ENCODE results near the gene NUCB2.
"Not testable (repeated sequence)": the region's sequence is repeated elsewhere in the genome, so short reads cannot be mapped to it uniquely, and the experiment has no call there.

Gene NUCB2

GRCh38 chr11:17258670-17259069 lies 17.9 kb upstream of the NUCB2 start:
- DNase-seq (ENCODE audit: low read depth) = no peak
- no peak for TF ChIP-seq CTCF (IDR thresholded peaks at IDR 0.05; ENCODE audit: control insufficient read depth, insufficient read depth, low read depth, low read length, missing control alignments)
- H3K4me3 ChIP-seq (ENCODE audit: control insufficient read depth, low read depth, low read length) = no peak overlapping the region

- no peak for TF ChIP-seq CTCF (IDR thresholded peaks at IDR 0.05; ENCODE audit: control insufficient read depth, insufficient read depth, low read depth, low read length, missing control alignments)
These were observed 17.0 kb upstream of the NUCB2 start for GRCh38 chr11:17259519-17259918.

DNA sequence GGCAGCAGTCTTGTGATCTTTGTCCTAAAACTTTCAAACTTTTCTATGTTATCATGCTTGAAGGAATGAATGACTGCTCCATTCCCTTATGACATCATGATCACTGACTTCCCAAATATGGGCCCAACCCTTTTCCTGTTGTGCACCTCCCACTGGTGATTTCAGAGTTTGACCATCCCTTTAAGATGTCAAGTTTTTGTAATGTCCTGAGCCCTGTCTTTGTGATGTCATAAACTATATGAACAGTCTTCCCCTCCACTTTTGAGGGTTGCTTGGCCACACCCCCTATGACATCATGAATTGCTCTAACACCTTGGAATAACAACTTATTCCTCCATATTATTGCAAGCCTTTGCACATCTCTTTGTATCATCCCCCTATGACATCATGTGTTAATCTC lies 16.5 kb upstream of the NUCB2 start:
- no peak overlapping the region for H3K4me3 ChIP-seq (ENCODE audit: control insufficient read depth, low read depth, low read length)
- DNase-seq (ENCODE audit: low read depth) = no peak
- TF ChIP-seq CTCF (IDR thresholded peaks at IDR 0.05; ENCODE audit: control insufficient read depth, insufficient read depth, low read depth, low read length, missing control alignments) = no peak

More at GRCh38 chr11:17259519-17259918, 17.0 kb upstream of the NUCB2 start:
- H3K4me3 ChIP-seq (ENCODE audit: control insufficient read depth, low read depth, low read length) = no peak overlapping the region
- DNase-seq (ENCODE audit: low read depth) = no peak

- no peak for DNase-seq (ENCODE audit: low read depth)
- no peak overlapping the region for H3K4me3 ChIP-seq (ENCODE audit: control insufficient read depth, low read depth, low read length)
- TF ChIP-seq CTCF (IDR thresholded peaks at IDR 0.05; ENCODE audit: control insufficient read depth, insufficient read depth, low read depth, low read length, missing control alignments) = no peak
These were observed 12.8 kb upstream of the NUCB2 start for GRCh38 chr11:17263769-17264168.

DNA sequence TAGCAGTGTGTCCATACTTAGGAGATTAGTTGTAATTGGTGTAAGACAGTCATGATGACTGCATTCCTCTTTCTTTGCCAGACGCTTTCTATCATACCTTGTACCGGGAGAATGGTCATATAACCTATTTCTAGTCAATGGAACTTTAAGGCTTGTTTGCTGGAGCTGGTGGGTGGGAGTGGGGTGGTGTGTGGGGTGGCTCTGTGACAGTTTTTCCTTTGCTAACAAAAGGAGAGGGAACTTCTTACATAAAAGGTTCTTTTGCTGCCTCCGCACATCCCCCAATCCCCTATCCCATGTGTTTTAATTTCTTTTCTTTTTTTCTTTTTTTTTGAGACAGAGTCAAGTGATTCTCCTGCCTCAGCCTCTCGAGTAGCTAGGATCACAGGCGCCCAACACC lies 9.8 kb upstream of the NUCB2 start:
- TF ChIP-seq CTCF (IDR thresholded peaks at IDR 0.05; ENCODE audit: control insufficient read depth, insufficient read depth, low read depth, low read length, missing control alignments) = no peak
- no peak for DNase-seq (ENCODE audit: low read depth)
- H3K4me3 ChIP-seq (ENCODE audit: control insufficient read depth, low read depth, low read length) = no peak overlapping the region

DNA sequence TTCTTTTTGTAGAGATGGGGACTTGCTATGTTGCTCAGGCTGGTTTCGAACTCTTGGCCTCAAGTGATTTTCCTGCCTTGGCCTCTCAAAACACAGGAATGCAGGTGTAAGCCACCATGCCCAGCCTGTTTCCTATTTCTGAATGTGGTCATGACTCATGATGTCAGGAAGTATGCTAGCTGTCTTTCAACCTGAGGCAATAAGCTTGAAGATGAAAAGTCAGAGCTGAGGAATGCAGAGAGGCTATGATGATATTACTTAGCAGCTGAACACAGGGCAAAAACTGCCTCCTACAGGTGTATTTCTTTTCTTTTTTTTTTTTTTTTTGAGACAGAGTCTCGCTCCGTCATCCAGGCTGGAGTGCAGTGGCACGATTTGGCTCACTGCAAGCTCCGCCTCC lies 9.0 kb upstream of the NUCB2 start:
- DNase-seq (ENCODE audit: low read depth) = no peak
- TF ChIP-seq CTCF (IDR thresholded peaks at IDR 0.05; ENCODE audit: control insufficient read depth, insufficient read depth, low read depth, low read length, missing control alignments) = no peak
- H3K4me3 ChIP-seq (ENCODE audit: control insufficient read depth, low read depth, low read length) = no peak overlapping the region

GRCh38 chr11:17268500-17268899 lies 8.0 kb upstream of the NUCB2 start:
- not testable (repeated sequence) for H3K4me3 ChIP-seq (ENCODE audit: control insufficient read depth, low read depth, low read length); DNase-seq (ENCODE audit: low read depth)

Measured in AG09309 (cell line).